Mesothelial cell of epicardium (in vitro differentiated cells): ENCODE measurements around the gene MAP3K3. TPM values are rescaled to one million over a fixed set of nuclear protein-coding genes. Genes with fewer than 3 reads are reported as not detected.

ENCODE experiments used
- DNase-seq, 2 experiments: peaks; one replicate each; pipeline ENCODE4 v3.0.0; 2021; ENCODE audit warnings: low spot score in 2 of 2; ENCODE audit not compliant: unreplicated experiment in 2 of 2
- H3K27ac Mint-ChIP-seq: 2 replicates; pipeline ENCODE4 v1.8.0; 2021; ENCODE audit warnings: mixed read lengths
- H3K27me3 Mint-ChIP-seq: 2 replicates; pipeline ENCODE4 v1.8.0; 2021; ENCODE audit warnings: low read depth, mixed read lengths
- H3K36me3 Mint-ChIP-seq: 2 replicates; pipeline ENCODE4 v1.8.0; 2021; ENCODE audit warnings: mixed read lengths
- H3K4me1 Mint-ChIP-seq: 2 replicates; pipeline ENCODE4 v1.8.0; 2021; ENCODE audit warnings: mixed read lengths
- H3K4me3 Mint-ChIP-seq: 2 replicates; pipeline ENCODE4 v1.8.0; 2021; ENCODE audit warnings: mild to moderate bottlenecking, moderate library complexity, mixed read lengths
- H3K9me3 Mint-ChIP-seq: 2 replicates; pipeline ENCODE4 v1.8.0; 2021; ENCODE audit warnings: mixed read lengths
- CTCF ChIP-seq: fragments of 200-600 bp; sonication (generic); IDR thresholded peaks from one replicate; pipeline ENCODE4 v1.5.0; 2021; ENCODE audit warnings: antibody characterized with exemption; ENCODE audit not compliant: unreplicated experiment
- total RNA-seq: library from RNA; stranded (reverse); gene quantifications from 3 replicates; pipeline ENCODE4 v1.2.1, GENCODE V29; 2021

Gene MAP3K3
- total RNA-seq, 1 donor from 2014 or later = 24.0 TPM

DNA sequence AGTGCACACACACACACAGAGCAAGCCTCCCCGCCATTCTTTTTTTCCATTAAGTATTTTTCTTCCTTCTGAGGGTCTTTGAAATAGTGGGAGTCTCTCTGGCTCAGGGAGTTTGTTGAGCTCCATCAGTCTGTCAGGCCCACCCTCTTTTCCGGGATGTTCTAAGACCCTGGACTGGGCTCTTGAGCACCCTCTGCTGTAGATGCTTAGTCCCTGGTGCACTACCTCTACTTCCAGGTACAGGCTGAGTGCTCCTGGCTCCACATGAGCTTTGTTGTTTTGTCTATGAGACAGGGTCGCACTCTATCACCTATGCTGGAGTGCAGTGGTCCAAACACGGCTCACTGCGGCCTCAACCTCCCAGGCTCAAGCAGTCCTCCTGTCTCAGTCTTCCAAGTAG lies 57.0 kb downstream of the MAP3K3 start:
- H3K4me3 Mint-ChIP-seq = no peak overlapping the region
- DNase-seq = no peak
- no peak overlapping the region for H3K27ac Mint-ChIP-seq
- H3K9me3 Mint-ChIP-seq = no peaks in the 10 kb centered on the region
- H3K27me3 Mint-ChIP-seq = no peaks in the 10 kb centered on the region
- peaks cover 43% of the 10 kb centered on the region for H3K4me1 Mint-ChIP-seq
- H3K36me3 Mint-ChIP-seq = peaks cover 7% of the 10 kb centered on the region
- no peak for TF ChIP-seq CTCF

GRCh38 chr17:63680700-63681099 lies 58.5 kb downstream of the MAP3K3 start:
- DNase-seq = no peak
- Mint-ChIP-seq H3K4me1 (peaks cover 30% of the 10 kb centered on the region), H3K27me3 (no peaks in the 10 kb centered on the region), H3K9me3 (no peaks in the 10 kb centered on the region), H3K36me3 (peaks cover 7% of the 10 kb centered on the region), H3K27ac (no peak overlapping the region), H3K4me3 (no peak overlapping the region)
- no peak for TF ChIP-seq CTCF

- no peak for DNase-seq
- Mint-ChIP-seq H3K27ac (no peak overlapping the region), H3K4me1 (peaks cover 22% of the 10 kb centered on the region), H3K9me3 (no peaks in the 10 kb centered on the region), H3K36me3 (peaks cover 7% of the 10 kb centered on the region), H3K4me3 (no peak overlapping the region), H3K27me3 (no peaks in the 10 kb centered on the region)
- no peak for TF ChIP-seq CTCF
Measured at GRCh38 chr17:63681530-63681929, 59.3 kb downstream of the MAP3K3 start.

GRCh38 chr17:63682441-63682840 lies 60.2 kb downstream of the MAP3K3 start:
- Mint-ChIP-seq H3K27ac (no peak overlapping the region), H3K4me1 (peaks cover 14% of the 10 kb centered on the region), H3K27me3 (no peaks in the 10 kb centered on the region), H3K4me3 (no peak overlapping the region), H3K9me3 (no peaks in the 10 kb centered on the region), H3K36me3 (peaks cover 7% of the 10 kb centered on the region)
- no peak for TF ChIP-seq CTCF
- DNase-seq = no peak

- Mint-ChIP-seq H3K4me1 (peaks cover 14% of the 10 kb centered on the region), H3K27me3 (no peaks in the 10 kb centered on the region), H3K27ac (no peak overlapping the region), H3K4me3 (no peak overlapping the region), H3K9me3 (no peaks in the 10 kb centered on the region), H3K36me3 (peaks cover 7% of the 10 kb centered on the region)
- DNase-seq = no peak
- TF ChIP-seq CTCF = no peak
Measured at GRCh38 chr17:63682981-63683380, 60.8 kb downstream of the MAP3K3 start.

DNA sequence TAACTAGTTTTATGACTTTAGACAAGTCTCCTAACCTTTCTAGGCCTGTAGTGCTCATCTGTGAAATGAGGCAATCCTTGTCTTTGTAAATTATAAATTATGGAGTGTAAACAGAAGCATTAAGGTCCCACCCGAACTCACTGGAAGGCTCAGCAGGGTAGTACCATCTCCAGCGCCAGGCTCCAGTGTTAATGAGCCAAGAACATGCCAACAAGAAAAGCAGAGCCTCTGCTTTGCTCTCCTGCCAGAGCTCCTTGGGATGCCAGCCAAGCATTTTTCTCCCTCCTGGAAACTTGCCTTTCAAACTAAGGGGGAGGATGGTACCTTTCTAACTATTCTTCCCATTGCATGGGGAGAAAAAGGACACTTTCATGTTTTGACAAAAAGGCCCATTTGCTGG lies 62.8 kb downstream of the MAP3K3 start:
- H3K4me1 Mint-ChIP-seq = peaks cover 10% of the 10 kb centered on the region
- no peaks in the 10 kb centered on the region for H3K9me3 Mint-ChIP-seq
- H3K36me3 Mint-ChIP-seq = peaks cover 12% of the 10 kb centered on the region
- DNase-seq = no peak
- TF ChIP-seq CTCF = no peak
- H3K4me3 Mint-ChIP-seq = no peak overlapping the region
- H3K27me3 Mint-ChIP-seq = no peaks in the 10 kb centered on the region
- no peak overlapping the region for H3K27ac Mint-ChIP-seq
